Fibroblast of upper back skin (primary cell): ENCODE data around the gene TCTN1.
"Not testable (repeated sequence)": the region's sequence is repeated elsewhere in the genome, so short reads cannot be mapped to it uniquely, and the experiment has no call there.

Experiments used
- DNase-seq: peaks from one replicate; pipeline ENCODE4 v3.0.0-alpha.2; 2013

Gene TCTN1

GRCh38 chr12:110613771-110614684 is at the start of gene TCTN1:
Gene TCTN1 (plus strand): TSS chr12:110614129. CDS start chr12:110614183, 54 bp downstream.
- DNase-seq = peak; percentile 94

- DNase-seq = no peak
Measured at GRCh38 chr12:110564471-110564991, 49.4 kb upstream of the TCTN1 start.

- DNase-seq = no peak
Measured at GRCh38 chr12:110565894-110566871, 47.7 kb upstream of the TCTN1 start.

DNA sequence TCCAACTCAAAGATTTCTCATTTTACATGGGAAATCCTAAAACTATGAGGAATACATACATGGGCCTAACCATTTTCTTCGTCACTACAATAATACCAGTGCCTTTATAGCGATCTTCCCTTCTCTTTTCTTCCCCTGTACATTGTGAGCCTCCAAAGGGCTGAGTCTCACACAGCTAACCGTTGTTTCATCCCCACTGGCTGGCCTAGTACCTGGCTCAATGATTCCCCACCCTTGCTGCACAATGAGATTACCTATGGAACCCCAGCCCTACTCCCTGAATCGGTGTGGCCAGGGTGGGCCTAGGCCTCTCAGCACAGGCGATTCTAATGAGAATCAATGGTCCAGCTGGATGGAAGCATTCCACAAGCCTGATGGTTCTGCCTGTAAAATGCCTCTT is 46.9 kb upstream of the TCTN1 start:
- DNase-seq = no peak

- DNase-seq = no peak
Measured at GRCh38 chr12:110568752-110569151, 45.2 kb upstream of the TCTN1 start.

GRCh38 chr12:110569838-110570237 is 44.1 kb upstream of the TCTN1 start:
- DNase-seq = not testable (repeated sequence)

- not testable (repeated sequence) for DNase-seq
Measured at GRCh38 chr12:110570798-110571197, 43.1 kb upstream of the TCTN1 start.

- DNase-seq = no peak
Measured at GRCh38 chr12:110574044-110574443, 39.9 kb upstream of the TCTN1 start.

DNA sequence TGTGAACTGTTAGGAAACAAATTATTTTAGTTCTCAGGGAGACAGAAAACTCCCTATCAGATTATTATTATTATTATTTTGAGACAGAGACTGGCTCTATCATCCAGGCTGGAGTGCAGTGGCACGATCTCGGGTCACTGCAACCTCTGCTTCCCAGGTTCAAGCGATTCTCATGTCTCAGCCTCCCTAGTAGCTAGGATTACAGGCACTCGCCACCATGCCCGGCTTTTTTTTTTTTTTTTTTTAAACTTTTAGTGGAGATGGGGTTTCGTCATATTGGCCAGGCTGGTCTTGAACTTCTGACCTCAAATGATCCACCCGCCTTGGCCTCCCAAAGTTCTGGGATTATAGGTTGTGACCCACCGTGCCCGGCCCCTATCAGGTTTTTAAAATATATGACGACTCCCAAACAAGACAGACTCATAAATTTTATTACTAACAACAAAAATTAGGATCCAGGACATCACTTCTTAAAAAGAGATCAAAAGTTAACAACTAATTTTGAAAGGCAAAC is 39.2 kb upstream of the TCTN1 start:
- DNase-seq = not testable (repeated sequence)

DNA sequence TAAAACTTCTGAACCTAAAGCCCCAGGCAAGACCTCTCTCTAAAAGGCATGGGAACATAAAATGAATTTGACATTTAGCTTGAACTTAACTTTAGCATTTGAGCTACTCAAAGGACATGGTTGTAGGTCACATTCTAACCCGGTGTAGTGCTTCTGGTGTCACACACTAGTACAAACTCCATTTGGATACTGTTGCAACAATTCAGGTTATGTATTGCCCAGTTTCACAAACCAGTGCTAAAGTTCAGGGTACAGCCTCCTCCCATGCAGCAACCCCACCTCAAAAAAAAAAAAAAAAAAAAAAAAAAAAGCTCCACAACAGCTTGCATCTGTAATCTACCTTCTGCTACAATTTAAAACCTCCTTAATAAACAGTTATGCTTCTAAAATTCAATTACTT is 38.6 kb upstream of the TCTN1 start:
- no peak for DNase-seq

- DNase-seq = no peak
Measured at GRCh38 chr12:110576504-110576903, 37.4 kb upstream of the TCTN1 start.

GRCh38 chr12:110577864-110578693 is 35.9 kb upstream of the TCTN1 start:
- peak; percentile 74 for DNase-seq

- DNase-seq = no peak
Measured at GRCh38 chr12:110578694-110579534, 35.0 kb upstream of the TCTN1 start.

DNA sequence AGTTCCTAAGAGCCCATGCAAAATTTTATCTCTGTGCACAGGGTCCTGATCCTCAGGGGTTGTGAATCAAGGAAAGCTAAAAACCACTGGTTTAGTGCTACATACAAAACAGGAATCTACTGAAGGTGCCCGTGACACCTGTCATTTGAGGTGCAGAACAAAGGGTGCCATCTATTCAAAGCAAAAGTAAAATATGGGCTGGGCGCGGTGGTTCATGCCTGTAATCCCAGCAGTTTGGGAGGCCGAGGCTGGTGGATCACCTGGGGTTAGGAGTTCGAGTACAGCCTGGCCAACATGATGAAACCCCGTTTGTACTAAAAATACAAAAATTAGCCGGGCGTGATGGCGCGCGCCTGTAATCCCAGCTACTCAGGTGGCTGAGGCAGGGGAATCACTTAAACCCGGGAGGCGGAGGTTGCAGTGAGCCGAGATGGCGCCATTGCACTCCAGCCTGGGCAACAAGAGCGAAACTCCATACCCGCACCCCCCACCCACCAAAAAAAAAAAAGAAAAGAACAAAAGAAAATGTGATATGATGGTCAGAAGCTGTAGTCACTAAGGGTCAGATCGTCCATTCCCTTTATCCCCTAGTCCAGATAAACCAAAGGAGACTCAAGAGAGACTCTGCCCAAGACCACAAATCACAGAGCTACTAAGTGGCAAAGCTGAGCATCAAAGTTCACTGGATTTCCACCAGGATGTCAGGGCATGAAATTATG is 34.2 kb upstream of the TCTN1 start:
- DNase-seq = no peak

DNA sequence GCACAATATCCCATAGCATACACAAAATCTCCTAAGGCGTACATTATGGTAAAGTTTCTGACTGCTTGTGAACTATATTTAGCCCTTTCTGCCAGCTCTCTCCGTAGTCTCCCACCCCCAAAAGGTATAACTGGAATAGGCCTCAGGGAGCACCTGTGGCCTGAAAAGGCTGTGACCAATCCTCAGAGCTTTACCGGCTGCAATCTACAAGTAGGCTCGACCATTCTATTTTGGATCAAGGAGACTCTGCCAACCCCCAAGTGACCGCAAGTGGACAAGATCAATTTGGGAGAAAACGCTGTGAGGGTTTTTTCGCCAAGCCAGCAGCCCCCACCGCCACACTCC is 32.0 kb upstream of the TCTN1 start:
- DNase-seq = no peak

GRCh38 chr12:110582276-110583136 is 31.4 kb upstream of the TCTN1 start:
- no peak for DNase-seq

DNA sequence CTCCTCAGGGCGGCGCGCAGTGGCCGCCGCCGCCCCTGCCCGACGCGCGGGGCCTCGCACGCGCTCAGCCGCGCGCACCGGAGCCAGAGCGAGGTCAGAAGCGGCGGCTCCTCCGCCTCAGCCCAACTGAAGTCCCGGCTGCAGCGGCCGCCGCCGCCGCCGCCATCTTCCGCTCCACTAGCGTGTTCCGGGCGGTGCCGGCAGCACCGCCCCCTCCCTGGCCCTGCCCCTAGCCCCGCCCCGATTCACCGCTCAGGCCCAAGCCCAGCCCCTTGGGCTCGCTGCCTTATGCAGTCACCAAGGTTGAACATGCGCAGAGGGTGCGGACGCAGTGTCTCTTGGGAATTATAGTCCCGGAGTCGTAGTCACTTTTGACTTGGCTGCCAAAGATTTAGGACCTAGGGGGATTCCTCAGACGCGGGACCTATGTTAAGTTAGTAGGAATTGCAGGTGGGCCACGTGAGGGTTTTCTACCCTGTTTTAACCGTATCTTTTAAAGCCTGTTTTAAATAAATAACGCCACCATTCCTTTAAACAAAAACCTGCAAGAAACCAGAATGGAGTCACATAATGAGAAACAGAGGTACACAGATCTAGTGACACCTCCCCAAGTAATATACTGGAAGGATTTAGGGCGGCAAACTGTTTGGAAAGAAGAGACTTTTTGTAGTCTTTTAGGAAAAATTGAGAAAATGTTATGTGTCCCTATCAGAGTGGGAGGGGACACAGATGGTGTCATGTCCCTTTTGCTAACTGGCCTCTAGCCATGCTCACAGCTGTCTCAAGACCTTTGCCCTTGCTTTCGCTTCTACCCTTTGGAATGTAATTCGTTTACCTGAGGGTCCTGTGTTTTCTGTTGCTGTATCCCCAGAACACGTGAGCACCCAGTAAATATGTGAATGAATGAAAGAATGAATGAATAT is 30.5 kb upstream of the TCTN1 start, which contains the start of gene PPTC7:
PPTC7 (minus strand) TSS at position 182 of the 923 bp plus-strand sequence. CDS start 287 bp downstream, outside the sequence.
- peak; percentile 97 for DNase-seq

DNA sequence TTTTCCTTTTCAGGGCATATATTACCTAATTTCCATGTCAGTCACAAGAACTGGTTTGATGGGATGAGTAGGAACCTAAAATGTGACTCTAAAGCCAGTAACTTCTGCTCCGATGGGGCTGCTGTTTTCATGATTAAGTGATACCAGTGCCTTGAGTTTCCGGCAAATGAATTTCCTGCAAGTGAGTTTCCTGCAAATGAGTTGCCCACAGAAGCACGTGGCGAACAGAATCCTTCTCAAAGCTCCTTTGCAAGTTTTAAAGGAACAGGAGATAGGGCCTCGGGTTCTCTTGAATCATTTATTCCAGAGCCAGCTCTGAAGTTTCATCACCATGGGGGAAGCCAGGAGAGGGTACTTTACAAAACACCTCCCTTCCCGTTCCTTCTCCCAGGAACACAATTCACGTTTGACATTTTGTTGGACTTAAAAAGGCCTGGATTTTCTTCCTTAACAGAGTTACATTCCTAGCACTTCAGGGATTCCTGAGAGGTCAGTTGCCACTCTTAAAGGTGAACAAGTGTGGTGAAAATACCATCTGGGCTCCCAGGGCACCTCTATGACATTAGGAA is 28.6 kb upstream of the TCTN1 start:
- DNase-seq = peak; percentile 32
